Pulmonary artery endothelial cell (primary cell): Measurements from ENCODE around the gene SUN1. TPM values are rescaled to one million over a fixed set of nuclear protein-coding genes. Genes with fewer than 3 reads are reported as not detected.
"Not testable (repeated sequence)": the region's sequence is repeated elsewhere in the genome, so short reads cannot be mapped to it uniquely, and the experiment has no call there.

ENCODE experiments used
- DNase-seq: peaks from one replicate; pipeline ENCODE4 v3.0.0-alpha.2; 2011; ENCODE audit warnings: low read depth, low spot score
- total RNA-seq: library from RNA; depleted of rRNA; stranded (reverse); fragments of >200 nt; gene quantifications from 2 replicates; pipeline ENCODE4 v1.2.3, GENCODE V29; 2014

The SUN1 gene
- total RNA-seq, 1 donor from 2014 or later, result 178 TPM

GRCh38 chr7:906776-907157, 74.5 kb downstream of the SUN1 start:
- DNase-seq, result no peak

DNA sequence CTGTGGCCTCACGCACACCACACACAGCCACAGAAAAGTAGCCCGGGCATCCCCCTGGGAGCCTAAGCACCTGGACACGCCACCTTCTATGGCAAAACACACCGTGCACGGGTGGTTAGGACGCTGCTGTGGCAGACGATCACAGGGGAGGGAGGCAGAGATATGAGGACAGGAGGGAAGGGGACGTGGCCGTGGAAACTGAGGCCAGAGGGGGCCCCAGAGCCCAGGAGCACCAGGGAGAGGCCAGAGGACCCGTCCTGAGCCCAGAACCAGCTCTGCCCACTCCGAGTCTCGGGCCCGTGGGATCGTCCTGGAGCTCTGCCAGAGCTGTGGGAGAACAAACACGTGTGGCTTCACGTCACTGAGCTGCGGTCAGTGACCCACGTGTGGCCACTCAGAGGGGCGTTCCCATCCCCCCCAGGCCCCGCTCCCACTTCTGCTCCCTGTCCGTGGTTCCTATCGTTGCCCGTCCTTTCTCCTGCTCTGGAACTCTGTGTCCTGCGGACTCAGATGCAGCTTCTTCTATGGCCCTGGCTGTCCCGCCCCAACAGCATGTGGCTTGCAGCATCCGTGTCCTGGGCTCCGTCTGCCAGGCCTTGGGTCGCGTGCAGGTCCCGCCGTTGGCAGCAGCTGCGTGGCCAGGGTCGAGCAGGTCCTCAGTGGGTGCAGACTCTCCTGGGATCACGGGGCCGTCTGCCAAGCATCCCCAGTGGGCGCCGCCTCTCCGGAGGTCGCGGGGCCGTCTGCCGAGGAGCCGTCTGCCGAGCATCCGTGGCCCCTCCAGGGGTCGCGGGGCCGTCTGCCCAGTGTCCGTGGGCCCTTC, 75.1 kb downstream of the SUN1 start:
- no peak for DNase-seq

- DNase-seq, result no peak
Observed at GRCh38 chr7:908159-908581, 75.9 kb downstream of the SUN1 start.

GRCh38 chr7:908591-909357, 76.5 kb downstream of the SUN1 start:
- not testable (repeated sequence) for DNase-seq

DNA sequence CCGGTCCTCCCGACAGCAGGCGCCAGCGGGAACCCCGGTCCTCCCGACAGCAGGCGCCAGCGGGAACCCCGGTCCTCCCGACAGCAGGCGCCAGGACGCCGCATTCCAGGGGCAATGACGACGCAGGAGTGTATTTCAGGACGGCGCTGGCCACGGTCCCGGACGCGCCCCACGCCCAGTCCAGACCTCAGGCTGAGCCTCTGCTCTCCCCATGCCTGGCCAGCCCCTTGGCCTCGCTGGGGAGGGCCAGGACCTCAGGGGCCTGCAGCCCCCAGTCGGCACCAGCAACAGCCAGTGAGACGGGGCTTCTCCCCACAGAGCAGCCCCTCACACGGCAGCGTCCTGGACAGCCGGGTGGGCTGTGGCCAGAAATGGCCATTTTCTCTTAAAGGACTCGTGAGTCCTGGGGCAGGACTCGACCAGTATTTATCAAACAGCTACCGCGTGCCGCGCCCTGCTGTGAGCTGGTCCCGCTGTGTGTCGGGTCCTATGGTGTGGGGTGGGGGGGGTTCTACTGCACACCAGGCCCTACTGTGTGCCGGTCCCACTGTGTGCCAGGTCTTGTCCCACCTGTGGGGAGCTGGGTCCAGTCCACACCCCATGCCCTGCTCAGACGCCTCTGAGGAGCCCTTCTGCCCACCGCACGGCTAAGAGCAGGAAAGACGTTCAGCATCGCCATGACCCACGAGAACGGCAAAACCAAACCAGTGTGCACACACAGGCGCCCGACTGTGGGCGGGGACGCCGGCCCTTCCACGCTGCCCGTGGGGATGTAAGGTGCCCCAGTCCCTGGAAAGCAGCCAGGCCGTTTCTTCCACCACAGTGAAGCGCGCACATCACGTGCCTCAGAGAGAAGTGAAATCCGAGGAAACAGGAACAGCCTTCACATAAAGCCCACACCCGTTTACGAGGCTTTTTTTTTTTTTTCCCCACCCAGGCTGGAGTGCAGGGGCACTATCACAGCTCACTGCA, 77.4 kb downstream of the SUN1 start:
- DNase-seq, result no peak

DNA sequence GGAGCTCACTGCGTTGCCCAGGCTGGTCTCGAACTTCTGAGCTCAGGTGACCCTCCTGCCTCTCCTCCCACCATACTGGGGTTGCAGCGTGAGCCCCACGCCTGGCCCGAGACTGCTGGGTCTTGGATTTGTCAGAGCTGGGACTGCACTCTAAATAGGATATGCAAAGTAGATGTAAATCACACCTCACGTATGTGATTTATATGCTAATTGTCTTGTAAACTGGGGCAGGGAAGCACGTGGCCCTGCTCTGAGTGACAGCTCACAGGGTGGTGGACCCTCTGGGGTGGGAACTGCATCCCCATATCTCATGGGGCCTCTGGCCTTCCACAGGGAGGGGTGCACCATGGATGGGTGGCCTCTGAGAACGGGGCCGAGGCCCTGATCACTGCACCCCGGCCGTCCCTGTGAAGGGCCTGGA, 78.2 kb downstream of the SUN1 start:
- DNase-seq, result no peak

- no peak for DNase-seq
Observed at GRCh38 chr7:910931-911431, 78.7 kb downstream of the SUN1 start.

DNA sequence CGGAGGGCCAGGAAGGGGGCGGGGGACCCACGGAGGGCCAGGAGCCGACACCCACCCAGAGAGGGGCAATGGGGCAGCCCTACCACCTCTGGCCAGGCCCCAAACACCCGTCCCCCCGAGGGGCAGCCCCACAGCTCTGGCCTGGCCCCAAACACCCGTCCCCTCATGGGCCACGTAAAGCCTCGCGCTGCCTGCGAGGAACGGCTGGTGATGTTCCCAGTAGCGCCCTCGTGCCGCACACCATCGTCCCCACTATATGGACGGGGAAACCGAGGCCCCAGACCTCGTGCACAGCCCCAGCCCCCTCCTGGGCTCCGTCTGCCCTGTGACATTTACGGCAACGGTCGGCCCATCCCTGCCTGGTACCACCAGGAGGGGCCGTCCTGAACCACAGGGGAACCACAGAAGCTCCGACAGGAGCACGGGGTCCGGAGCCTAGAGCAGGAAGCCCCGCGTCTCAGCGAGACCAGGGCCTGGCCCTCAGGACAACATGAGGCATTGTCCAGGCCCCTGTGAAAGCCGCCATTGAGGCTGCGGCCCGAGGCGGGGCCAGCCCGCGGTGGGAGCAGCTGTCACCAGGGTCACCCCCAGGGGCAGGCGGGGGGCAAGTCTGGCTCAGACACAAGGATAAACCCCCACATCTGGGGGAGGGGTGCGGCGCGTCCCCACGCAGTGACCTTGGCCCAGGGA, 79.7 kb downstream of the SUN1 start:
- DNase-seq, result no peak

- DNase-seq, result no peak
Observed at GRCh38 chr7:913736-914520, 81.7 kb downstream of the SUN1 start.

GRCh38 chr7:914521-915194, 82.4 kb downstream of the SUN1 start:
- no peak for DNase-seq

- DNase-seq, result no peak
Observed at GRCh38 chr7:915291-916218, 83.3 kb downstream of the SUN1 start.

DNA sequence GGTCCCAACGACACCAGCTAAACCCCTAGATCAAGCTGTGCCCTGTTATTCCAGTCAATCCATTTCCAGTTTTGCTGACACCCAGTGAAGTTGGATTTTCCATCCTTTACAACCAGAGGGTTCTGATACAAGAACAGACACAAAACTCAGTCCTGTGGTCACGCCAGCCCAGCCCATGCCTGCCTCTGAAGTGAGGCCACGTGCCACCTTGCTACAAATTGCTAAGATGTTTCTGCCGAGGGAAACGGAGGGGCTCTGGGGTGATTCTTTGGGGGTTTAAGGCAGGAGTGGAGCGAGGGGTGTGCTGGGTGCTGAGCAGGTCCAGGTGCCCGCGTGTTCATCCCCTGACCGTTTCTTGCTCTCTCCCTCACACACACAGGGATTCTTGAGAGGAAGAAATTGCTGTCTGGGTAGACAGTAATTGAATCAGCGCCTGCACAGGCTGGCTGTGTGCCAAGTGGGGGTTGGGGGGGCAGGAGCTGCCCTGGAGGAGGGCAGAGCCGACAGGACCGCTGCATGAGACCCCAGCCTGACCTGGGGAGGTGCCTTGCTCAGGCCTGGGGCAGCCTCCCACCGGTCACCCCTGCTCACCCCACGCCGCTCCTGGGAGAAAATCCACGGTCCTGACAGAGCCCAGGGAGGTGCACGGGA, 84.1 kb downstream of the SUN1 start:
- no peak for DNase-seq

DNA sequence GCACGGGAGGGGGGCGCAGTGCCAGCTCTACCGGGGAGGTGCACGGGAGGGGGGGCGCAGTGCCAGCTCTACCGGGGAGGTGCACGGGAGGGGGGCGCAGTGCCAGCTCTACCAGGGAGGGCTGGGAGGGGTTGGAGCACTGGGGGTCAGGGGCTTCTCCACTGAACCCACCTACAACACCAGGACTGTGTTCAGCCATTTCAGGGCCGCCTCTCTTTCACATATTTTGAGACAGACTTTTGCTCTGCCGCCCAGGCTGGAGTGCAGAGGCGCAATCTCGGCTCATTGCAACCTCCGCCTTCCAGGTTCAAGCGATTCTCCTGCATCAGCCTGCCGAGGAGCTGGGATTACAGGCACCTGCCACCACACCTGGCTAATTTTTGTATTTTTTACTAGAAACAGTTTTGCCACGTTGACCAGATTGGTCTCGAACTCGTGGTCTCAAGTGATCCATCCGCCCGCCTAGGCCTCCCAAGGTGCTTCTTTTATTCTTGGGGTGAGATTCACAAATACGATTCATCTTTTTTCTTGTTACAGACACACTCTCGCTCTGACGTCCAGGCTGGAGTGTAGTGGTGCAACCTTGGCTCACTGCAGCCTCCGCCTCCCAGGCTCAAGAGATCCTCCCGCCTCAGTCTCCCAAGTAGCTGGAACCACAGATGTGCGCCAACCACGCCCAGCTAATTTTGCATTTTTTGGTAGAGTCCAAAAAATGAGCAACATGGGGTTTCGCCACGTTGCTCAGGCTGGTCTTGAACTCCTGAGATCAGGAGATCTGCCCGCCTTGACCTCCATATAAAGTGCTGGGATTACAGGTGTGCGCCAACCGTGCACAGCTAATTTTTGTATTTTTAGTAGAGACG, 85.2 kb downstream of the SUN1 start:
- no peak for DNase-seq

GRCh38 chr7:918118-918425, 85.8 kb downstream of the SUN1 start:
- DNase-seq, result no peak

DNA sequence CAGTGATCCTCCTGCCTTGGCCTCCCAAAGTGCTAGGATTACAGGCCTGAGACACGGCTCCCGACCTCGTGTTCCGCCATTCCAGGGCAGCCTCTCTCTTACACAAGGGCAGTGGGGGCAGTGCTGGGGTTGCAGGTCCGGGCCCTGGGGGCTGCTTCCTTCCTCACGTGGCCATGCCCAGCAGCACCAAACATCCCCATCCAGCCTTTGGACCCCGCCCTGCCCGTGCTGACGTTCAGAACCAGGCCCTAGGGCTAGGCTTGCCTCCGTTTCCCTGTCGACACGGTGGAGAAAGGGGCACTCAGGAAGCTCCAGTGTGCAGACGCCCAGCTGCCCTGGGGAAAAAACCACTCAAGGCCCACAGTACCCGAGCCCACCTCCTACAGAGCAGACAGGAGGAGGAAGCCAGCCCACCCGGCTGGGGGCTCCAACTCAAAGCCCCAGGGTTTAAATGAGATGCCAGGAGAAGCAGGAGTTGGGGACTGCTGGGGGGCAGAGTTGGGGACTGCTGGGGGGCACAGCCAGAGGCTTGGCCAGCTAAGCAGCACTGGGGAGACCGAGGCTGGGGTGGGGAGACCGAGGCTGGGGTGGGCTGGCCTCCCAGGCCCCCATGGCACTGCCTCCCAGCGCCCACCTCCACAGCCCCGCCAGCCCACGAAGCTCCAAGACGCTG, 86.3 kb downstream of the SUN1 start:
- no peak for DNase-seq

DNA sequence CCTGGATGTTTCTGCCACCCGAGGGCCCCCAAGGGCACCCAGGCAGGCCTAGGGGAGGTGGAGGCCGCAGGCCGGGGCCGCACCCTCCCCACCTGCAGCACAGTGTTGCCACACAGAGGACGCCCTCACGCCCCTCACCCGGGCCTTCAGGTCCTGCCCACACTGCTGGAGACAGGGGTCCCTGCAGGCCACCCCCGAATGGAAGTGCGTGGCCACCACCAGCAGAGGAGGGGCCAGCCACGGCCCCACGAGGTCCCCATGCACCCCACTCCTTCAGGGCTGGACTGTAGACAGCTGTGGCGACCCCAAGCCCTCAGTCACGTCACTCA, 86.8 kb downstream of the SUN1 start:
- no peak for DNase-seq

- no peak for DNase-seq
Observed at GRCh38 chr7:919924-920341, 87.7 kb downstream of the SUN1 start.
